Left lung (tissue), 10 donors: ENCODE measurements around the gene TCF7. TPM values are rescaled to one million over a fixed set of nuclear protein-coding genes. Genes with fewer than 3 reads are reported as not detected.

Experiments used
- ATAC-seq: fragments of 200-7000 bp; cut with Tn5 transposase; one replicate; pipeline ENCODE4 v1.9.1; 2020; ENCODE audit warnings: moderate library complexity
- DNase-seq, 4 donors: peaks; one replicate each; pipeline ENCODE4 v3.0.0-alpha.2; 2013 to 2020
- H3K27ac ChIP-seq, 2 donors: fragments of 200-600 bp; sonication (generic) in 1 of 2; one replicate each; pipeline versions ENCODE4 v1.5.0 to v1.8.0; 2020 to 2021
- H3K27me3 ChIP-seq, 2 donors: fragments of 200-600 bp; sonication (generic) in 1 of 2; one replicate each; pipeline versions ENCODE4 v1.5.0 to v1.8.0; 2020 to 2021
- H3K36me3 ChIP-seq, 2 donors: fragments of 200-600 bp; sonication (generic) in 1 of 2; one replicate each; pipeline versions ENCODE4 v1.5.0 to v1.8.0; 2020 to 2021
- H3K4me1 ChIP-seq, 2 donors: fragments of 200-600 bp; one replicate each; pipeline ENCODE4 v1.8.0; 2021
- H3K4me3 ChIP-seq, 2 donors: fragments of 200-600 bp; sonication (generic) in 1 of 2; one replicate each; pipeline versions ENCODE4 v1.5.0 to v1.8.0; 2020 to 2021; ENCODE audit warnings: mild to moderate bottlenecking in 1 of 2
- H3K9me3 ChIP-seq, 2 donors: fragments of 200-600 bp; sonication (generic) in 1 of 2; one replicate each; pipeline versions ENCODE4 v1.5.0 to v1.8.0; 2020 to 2021
- CTCF ChIP-seq, 2 donors: fragments of 200-600 bp; sonication (generic) in 1 of 2; IDR thresholded peaks; one replicate each; pipeline versions ENCODE4 v1.5.0 to v1.8.0; 2021; ENCODE audit warnings: antibody characterized with exemption in 2 of 2
- intact Hi-C, 2 donors: fragments of 100-400 bp; cut with DNase I; formaldehyde crosslinking; loops; one replicate each; pipeline versions ENCODE4 v1.11.2 to v1.14.2; 2022
- polyA plus RNA-seq, 6 donors: library from polyadenylated mRNA; unstranded; fragments of 120-200 nt; gene quantifications; one replicate each; pipeline ENCODE4 v1.2.1, GENCODE V29; 2013; ENCODE audit not compliant: insufficient read length in 6 of 6
- total RNA-seq, 2 donors: library from RNA; stranded (reverse); fragmentation: NEBNext Ultra II Directional; extraction: Animal tissue kit (Norgen Biotek cat#: 25700); gene quantifications; one replicate each; pipeline ENCODE4 v1.2.1, GENCODE V29; 2021
- donor health status: DM: no; HTN: yes; CAD: no.
- donor health status: DM: no; HTN: no; CAD: no.

TCF7 gene
- total and polyA plus RNA-seq, 8 donors = 4.8 to 18.8 (median 17.4) TPM

GRCh38 chr5:134095293-134095692 lies 19.2 kb upstream of the TCF7 start:
- no peaks in the 10 kb centered on the region for H3K27me3 ChIP-seq
- H3K9me3 ChIP-seq = no peaks in the 10 kb centered on the region
- H3K4me1 ChIP-seq = no peaks in the 10 kb centered on the region
- no peaks in the 10 kb centered on the region for H3K36me3 ChIP-seq
- H3K4me3 ChIP-seq = no peak overlapping the region
- no peak for ATAC-seq
- TF ChIP-seq CTCF (IDR thresholded peaks at IDR 0.05) = no peak
- no peak for DNase-seq
- H3K27ac ChIP-seq = no peak overlapping the region
- intact Hi-C loops = no loop called here

- ATAC-seq (no peak), DNase-seq (no peak)
- no peaks in the 10 kb centered on the region for H3K36me3 ChIP-seq
- H3K27ac ChIP-seq = no peak overlapping the region
- no peak for TF ChIP-seq CTCF (IDR thresholded peaks at IDR 0.05)
- H3K4me3 ChIP-seq = no peak overlapping the region
- H3K4me1 ChIP-seq = no peaks in the 10 kb centered on the region
- intact Hi-C loops = no loop called here
- H3K27me3 ChIP-seq = no peaks in the 10 kb centered on the region
- no peaks in the 10 kb centered on the region for H3K9me3 ChIP-seq
Measured at GRCh38 chr5:134095887-134096589, 18.4 kb upstream of the TCF7 start.

GRCh38 chr5:134097211-134097749 lies 17.2 kb upstream of the TCF7 start:
- Histone ChIP-seq H3K4me3 (no peak overlapping the region), H3K27ac (no peak overlapping the region), H3K4me1 (peaks cover 0 to 3% of the 10 kb centered on the region in 2 donors), H3K36me3 (no peaks in the 10 kb centered on the region), H3K27me3 (no peaks in the 10 kb centered on the region), H3K9me3 (no peaks in the 10 kb centered on the region)
- intact Hi-C loops = no loop called here
- no peak for ATAC-seq
- TF ChIP-seq CTCF (IDR thresholded peaks at IDR 0.05) = no peak
- DNase-seq = no peak

GRCh38 chr5:134098690-134099089 lies 15.8 kb upstream of the TCF7 start:
- Histone ChIP-seq H3K27me3 (no peaks in the 10 kb centered on the region), H3K9me3 (no peaks in the 10 kb centered on the region), H3K27ac (no peak overlapping the region), H3K4me1 (peaks cover 0 to 3% of the 10 kb centered on the region in 2 donors), H3K4me3 (no peak overlapping the region), H3K36me3 (no peaks in the 10 kb centered on the region)
- DNase-seq (no peak), ATAC-seq (no peak)
- TF ChIP-seq CTCF (IDR thresholded peaks at IDR 0.05) = no peak
- intact Hi-C loops = no loop called here

- Histone ChIP-seq H3K4me3 (no peak overlapping the region), H3K27ac (no peak overlapping the region)
- intact Hi-C loops = no loop called here
Measured at GRCh38 chr5:134099288-134099872, 15.1 kb upstream of the TCF7 start.

More at GRCh38 chr5:134099288-134099872, 15.1 kb upstream of the TCF7 start:
- ATAC-seq (no peak), DNase-seq (no peak)
- no peaks in the 10 kb centered on the region for H3K36me3 ChIP-seq
- no peaks in the 10 kb centered on the region for H3K9me3 ChIP-seq
- H3K4me1 ChIP-seq = peaks cover 0 to 3% of the 10 kb centered on the region in 2 donors
- TF ChIP-seq CTCF (IDR thresholded peaks at IDR 0.05) = no peak
- no peaks in the 10 kb centered on the region for H3K27me3 ChIP-seq
